HepG2 (cell line): ENCODE data around the gene CENPP. TPM values are rescaled to one million over a fixed set of nuclear protein-coding genes. Genes with fewer than 3 reads are reported as not detected.

Experiments
- ATAC-seq: fragments of 200-7000 bp; cut with Tn5 transposase; 3 replicates; pipeline ENCODE4 v1.9.1; 2020; ENCODE audit warnings: mild to moderate bottlenecking, moderate library complexity
- BruUV-seq: library from RNA; stranded (reverse); fragments of 400-500 nt; replicated peaks from 2 replicates; lab custom pipeline; 2021; lab: Mats Ljungman, UMichigan
- CTCF ChIA-PET: fragments of 300-600 bp; formaldehyde crosslinking; extraction: SDS; loops from one replicate; lab custom pipeline; 2021; ENCODE audit warnings: low total read pairs, inconsistent platforms, low intra/inter-chr PET ratio; lab: Yijun Ruan, JAX
- POLR2A ChIA-PET: fragments of 350-600 bp; sonication (Branson Sonifier 250); formaldehyde crosslinking; loops from one replicate; lab custom pipeline; 2020; ENCODE audit warnings: antibody characterized with exemption, inconsistent platforms; lab: Yijun Ruan, JAX
- DNase-seq: peaks from one replicate; pipeline ENCODE4 v3.0.0-alpha.2; 2015; ENCODE audit warnings: low spot score
- FAIRE-seq: peaks from 3 replicates; lab custom pipeline; 2011; peaks lifted over from hg19 to GRCh38; lab: Jason Lieb, UNC
- H2AFZ ChIP-seq: one replicate; pipeline ENCODE4 v1.6.1; 2011; ENCODE audit warnings: low read length, inconsistent platforms
- H3K27ac ChIP-seq: fragments of 300-600 bp; 3 replicates; pipeline ENCODE4 v1.8.0; 2011; ENCODE audit warnings: mixed run types, mild to moderate bottlenecking, mixed read lengths, low read length, inconsistent platforms; ENCODE audit not compliant: insufficient read depth; ENCODE audit errors: extremely low read length
- H3K27me3 ChIP-seq, 2 experiments: fragments of 200-600 bp in 1 of 2; 2 replicates in 1 of 2; 3 replicates in 1 of 2; pipeline versions ENCODE4 v1.6.0 to v1.8.0; 2011; ENCODE audit warnings: low read length in 2 of 2, mild to moderate bottlenecking in 2 of 2, moderate library complexity in 2 of 2, inconsistent platforms in 1 of 2; ENCODE audit not compliant: insufficient read depth in 2 of 2, control insufficient read depth in 1 of 2
- H3K36me3 ChIP-seq, 2 experiments: fragments of 200-600 bp in 1 of 2; replicated peaks in 1 of 2; 2 replicates in 1 of 2; 3 replicates in 1 of 2; pipeline versions ENCODE4 v1.5.1 to v1.8.0; 2011; ENCODE audit warnings: low read length in 2 of 2, inconsistent platforms in 1 of 2; ENCODE audit not compliant: insufficient read depth in 2 of 2, control insufficient read depth in 1 of 2
- H3K4me1 ChIP-seq: 2 replicates; pipeline ENCODE4 v1.5.1; 2012; ENCODE audit warnings: low read length, inconsistent platforms; ENCODE audit not compliant: insufficient read depth
- H3K4me2 ChIP-seq: 2 replicates; pipeline ENCODE4 v1.6.0; 2011; ENCODE audit warnings: low read depth, low read length, inconsistent platforms
- H3K4me3 ChIP-seq, 3 experiments: fragments of 200-600 bp in 1 of 3; sonication (generic), shearing (Covaris generic) in 1 of 3; replicated peaks in 1 of 3; 2 replicates each; pipeline ENCODE4 v1.5.1; 2011 to 2016; ENCODE audit warnings: low read length in 3 of 3, inconsistent platforms in 2 of 3, low read depth in 2 of 3, mild to moderate bottlenecking in 2 of 3, control low read depth in 1 of 3, mixed read lengths in 1 of 3; ENCODE audit not compliant: insufficient read depth in 1 of 3
- H3K79me2 ChIP-seq: one replicate; pipeline ENCODE4 v1.6.1; 2011; ENCODE audit warnings: low read length, inconsistent platforms; ENCODE audit not compliant: insufficient read depth
- H3K9ac ChIP-seq: 2 replicates; pipeline ENCODE4 v1.6.0; 2011; ENCODE audit warnings: mild to moderate bottlenecking, low read depth, low read length, inconsistent platforms; ENCODE audit not compliant: insufficient read depth
- H3K9me3 ChIP-seq: 2 replicates; pipeline ENCODE4 v1.5.1; 2012; ENCODE audit warnings: mild to moderate bottlenecking, low read length
- H4K20me1 ChIP-seq: 2 replicates; pipeline ENCODE4 v1.6.0; 2011; ENCODE audit warnings: inconsistent platforms, mild to moderate bottlenecking, low read length, moderate library complexity; ENCODE audit not compliant: insufficient read depth
- BCL6 ChIP-seq: IDR thresholded peaks from 2 replicates; pipeline ENCODE4 v1.6.1; 2016; ENCODE audit warnings: missing genetic modification reagents, missing compliant biosample characterization
- GTF2F1 ChIP-seq: fragments of 150-350 bp; IDR thresholded peaks from 2 replicates; pipeline ENCODE4 v1.6.1; 2014; ENCODE audit warnings: low read length
- HNRNPK ChIP-seq: fragments of 200-400 bp; formaldehyde crosslinking; IDR thresholded peaks from 2 replicates; pipeline ENCODE4 v1.6.1; 2018; ENCODE audit warnings: low read length, low read depth, moderate library complexity, mild to moderate bottlenecking; ENCODE audit not compliant: poor library complexity, severe bottlenecking
- HNRNPLL ChIP-seq: fragments of 200-400 bp; formaldehyde crosslinking; IDR thresholded peaks from 2 replicates; pipeline ENCODE4 v1.6.1; 2017; ENCODE audit warnings: mild to moderate bottlenecking, low read depth, low read length; ENCODE audit not compliant: poor library complexity, severe bottlenecking
- KDM4B ChIP-seq: sonication (generic); formaldehyde crosslinking; IDR thresholded peaks from 2 replicates; pipeline ENCODE4 v1.4.0; 2020; ENCODE audit warnings: missing genetic modification reagents
- RFXAP ChIP-seq: sonication (generic); formaldehyde crosslinking; IDR thresholded peaks from 2 replicates; pipeline ENCODE4 v1.4.0; 2020; ENCODE audit warnings: missing genetic modification reagents, borderline replicate concordance
- SMAD1 ChIP-seq: sonication (generic); formaldehyde crosslinking; IDR thresholded peaks from 2 replicates; pipeline ENCODE4 v1.4.0; 2020; ENCODE audit warnings: missing genetic modification reagents, low read depth, mild to moderate bottlenecking, borderline replicate concordance
- SNRNP70 ChIP-seq: fragments of 200-400 bp; formaldehyde crosslinking; IDR thresholded peaks from 2 replicates; pipeline ENCODE4 v1.6.1; 2017; ENCODE audit warnings: mild to moderate bottlenecking, low read depth, low read length, moderate library complexity
- TSC22D2 ChIP-seq: sonication (generic); formaldehyde crosslinking; IDR thresholded peaks from 2 replicates; pipeline ENCODE4 v1.5.1; 2020; ENCODE audit warnings: missing genetic modification reagents, mild to moderate bottlenecking, borderline replicate concordance
- ZFAT ChIP-seq: sonication (generic); formaldehyde crosslinking; conservative IDR thresholded peaks from 2 replicates; pipeline ENCODE4 v1.8.1; 2023; ENCODE audit warnings: missing genetic modification reagents, inconsistent platforms
- ZNF17 ChIP-seq: sonication (generic); formaldehyde crosslinking; IDR thresholded peaks from 2 replicates; pipeline ENCODE4 v1.5.0; 2020; ENCODE audit warnings: mild to moderate bottlenecking, missing genetic modification reagents
- ZNF468 ChIP-seq: sonication (generic); formaldehyde crosslinking; IDR thresholded peaks from 2 replicates; pipeline ENCODE4 v1.8.0; 2022; ENCODE audit warnings: mild to moderate bottlenecking, moderate library complexity, missing genetic modification reagents
- ZNF615 ChIP-seq: sonication (generic); formaldehyde crosslinking; IDR thresholded peaks from 2 replicates; pipeline ENCODE4 v1.5.0; 2020; ENCODE audit warnings: mild to moderate bottlenecking, missing genetic modification reagents, borderline replicate concordance
- ZSCAN21 ChIP-seq: sonication (generic); formaldehyde crosslinking; IDR thresholded peaks from 2 replicates; pipeline ENCODE4 v1.8.0; 2022; ENCODE audit warnings: mild to moderate bottlenecking, missing genetic modification reagents, moderate library complexity, borderline replicate concordance
- in situ Hi-C: cut with HindIII; loops from 2 replicates; pipeline ENCODE4 v1.10.0; 2017; ENCODE audit warnings: low pct_unique_long_range_greater_than_20kb; ENCODE audit not compliant: extremely low pct_ligation_motif_present
- intact Hi-C: fragments of 100-400 bp; cut with micrococcal nuclease; formaldehyde crosslinking; loops from one replicate; pipeline ENCODE4 v1.10.0; 2022; ENCODE audit not compliant: unreplicated experiment
- polyA plus RNA-seq, 8 experiments: library from polyadenylated mRNA; depleted of rRNA in 3 of 8; stranded (reverse) in 7 of 8; unstranded in 1 of 8; fragments of >200 nt; fragmentation: Illumina TruSeq in 4 of 8; extraction: Trizol in 4 of 8; gene quantifications; 2 replicates each; pipeline versions ENCODE4 v1.2.1 to v1.2.3, GENCODE V29; 2011 to 2016; ENCODE audit warnings: low read depth in 4 of 8, missing spikeins in 1 of 8, mixed read lengths in 1 of 8; ENCODE audit not compliant: insufficient read depth in 1 of 8
- total RNA-seq, 5 experiments: library from RNA; depleted of rRNA; stranded (reverse); fragments of >200 nt; fragmentation: Illumina TruSeq; extraction: Trizol; gene quantifications; 2 replicates each; pipeline ENCODE4 v1.2.3, GENCODE V29; 2016; ENCODE audit warnings: low read depth in 1 of 5
- TF ChIP-seq, protein P1 (sequence below): sonication (generic); formaldehyde crosslinking; IDR thresholded peaks from 2 replicates; pipeline ENCODE4 v1.5.0; 2020; ENCODE audit warnings: missing genetic modification reagents

The CENPP gene
- total and polyA plus RNA-seq, 2 of the 13 experiments (the other 11 are each of a cell fraction or from before 2014, with no cell fraction given), result 2.0 to 11.4 TPM

DNA sequence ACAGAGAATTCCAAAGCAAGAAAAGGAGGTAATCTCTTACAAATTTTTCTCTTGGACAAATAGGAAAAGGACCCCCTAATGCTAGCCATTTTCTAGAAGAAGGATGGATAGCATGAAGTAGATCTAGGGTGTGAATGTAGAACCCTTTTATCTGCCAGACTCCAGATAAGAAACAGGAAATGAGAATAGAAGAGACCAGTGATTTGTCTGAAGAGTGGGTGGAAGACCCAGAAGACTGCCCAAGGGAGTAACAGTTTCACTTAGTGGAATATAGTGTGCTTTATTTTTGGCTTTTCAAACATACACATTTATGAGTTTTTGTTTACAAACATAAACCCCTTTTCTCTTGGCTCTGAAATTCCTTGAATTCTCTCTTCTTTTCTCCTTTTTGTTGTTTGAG lies 185.0 kb downstream of the CENPP start:
- H3K9me3 ChIP-seq, result no peaks in the 10 kb centered on the region
- ATAC-seq, result no peak
- intact Hi-C loops, result no loop called here
- H3K4me1 ChIP-seq, result no peaks in the 10 kb centered on the region
- no peak overlapping the region for H2AFZ ChIP-seq
- H3K79me2 ChIP-seq, result no peaks in the 10 kb centered on the region
- no peak for FAIRE-seq
- H3K27me3 ChIP-seq, result no peaks in the 10 kb centered on the region
- POLR2A ChIA-PET, result no interaction called here
- BruUV-seq, result no TSS peak
- CTCF ChIA-PET, result no interaction called here
- TF ChIP-seq ZNF468, result no peak
- TF ChIP-seq HNRNPLL, result no peak
- no peak for TF ChIP-seq ZNF17 (CRISPR knock-in tag)
- TF ChIP-seq HNRNPK, result no peak
- TF ChIP-seq GTF2F1, result no peak
- TF ChIP-seq BCL6, result no peak
- TF ChIP-seq ZNF615 (CRISPR knock-in tag), result no peak
- TF ChIP-seq, protein P1, sequence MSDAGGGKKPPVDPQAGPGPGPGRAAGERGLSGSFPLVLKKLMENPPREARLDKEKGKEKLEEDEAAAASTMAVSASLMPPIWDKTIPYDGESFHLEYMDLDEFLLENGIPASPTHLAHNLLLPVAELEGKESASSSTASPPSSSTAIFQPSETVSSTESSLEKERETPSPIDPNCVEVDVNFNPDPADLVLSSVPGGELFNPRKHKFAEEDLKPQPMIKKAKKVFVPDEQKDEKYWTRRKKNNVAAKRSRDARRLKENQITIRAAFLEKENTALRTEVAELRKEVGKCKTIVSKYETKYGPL, result no peak
- no peak for TF ChIP-seq SNRNP70
- no peak for TF ChIP-seq KDM4B (CRISPR knock-in tag)
- no peak for TF ChIP-seq ZFAT
- no peak for TF ChIP-seq TSC22D2 (CRISPR knock-in tag)
- no peak for TF ChIP-seq SMAD1
- no peak for TF ChIP-seq RFXAP
- TF ChIP-seq ZSCAN21 (CRISPR knock-in tag), result no peak
- TF ChIP-seq, all 625 proteins: peak for 0
- Histone ChIP-seq H4K20me1 (no peaks in the 10 kb centered on the region), H3K4me3 (no peak overlapping the region), H3K9ac (no peak overlapping the region), H3K27ac (no peak overlapping the region), H3K4me2 (no peak overlapping the region), H3K36me3 (no peaks in the 10 kb centered on the region)
- no peak for DNase-seq
- in situ Hi-C loops, result no loop called here
